Erythroblast (primary cell): Measurements from ENCODE around the gene NKAIN2.

Experiments used
- GATA1 ChIP-seq: IDR thresholded peaks from 2 replicates; pipeline ENCODE4 v1.6.1; 2011; ENCODE audit warnings: low read depth, mild to moderate bottlenecking, control low read depth, low read length, moderate library complexity
- POLR2A ChIP-seq: IDR thresholded peaks from 2 replicates; pipeline ENCODE4 v1.6.1; 2011; ENCODE audit warnings: mild to moderate bottlenecking, low read length

DNA sequence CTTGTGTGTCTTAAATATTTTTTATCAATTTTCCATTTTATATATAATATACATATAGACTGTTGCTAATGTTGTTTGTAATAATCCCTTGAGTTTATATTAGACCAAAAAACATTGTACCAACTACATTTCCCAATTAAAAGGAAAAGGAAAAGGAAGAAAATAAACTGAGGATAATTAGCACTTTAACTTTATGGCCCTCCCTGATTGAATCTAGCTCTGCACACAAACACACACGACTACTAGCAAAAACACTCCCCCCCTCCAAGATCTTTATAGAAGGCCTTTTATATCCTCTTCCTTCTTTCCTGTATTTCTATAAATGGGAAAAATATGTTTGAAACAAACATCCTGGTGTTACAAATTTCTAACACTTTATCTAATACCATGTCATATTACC lies 276.8 kb downstream of the NKAIN2 start:
- TF ChIP-seq POLR2A (no peak), GATA1 (no peak)
